ENCODE data around the gene AHSA1.
"Not testable (repeated sequence)": the region's sequence is repeated elsewhere in the genome, so short reads cannot be mapped to it uniquely, and the experiment has no call there.

GRCh38 chr14:77416098-77416497, 41.8 kb upstream of the AHSA1 start:
- TF ChIP-seq CTCF (IDR thresholded peaks at IDR 0.05 in 2 of 3, conservative IDR thresholded peaks at IDR 0.05 in 1 of 3; ENCODE audit: control insufficient read depth in 2 of 3, extremely low read depth in 1 of 3, insufficient read depth in 1 of 3, low read depth in 3 of 3, low read length in 3 of 3); EZH2 (IDR thresholded peaks at IDR 0.05; ENCODE audit: borderline replicate concordance, control insufficient read depth, low read depth, low read length); CEBPB (IDR thresholded peaks at IDR 0.05; ENCODE audit: borderline replicate concordance in 1 of 2, low read depth in 2 of 2, low read length in 2 of 2); MAX (IDR thresholded peaks at IDR 0.05; ENCODE audit: low read depth, low read length); YY1 (IDR thresholded peaks at IDR 0.05; ENCODE audit: low read depth, low read length); SUZ12 (IDR thresholded peaks at IDR 0.05; ENCODE audit: unreplicated experiment); JUND (IDR thresholded peaks at IDR 0.05; ENCODE audit: low read depth, low read length); HDGF (IDR thresholded peaks at IDR 0.05); EGR1 (IDR thresholded peaks at IDR 0.05; ENCODE audit: borderline replicate concordance in 1 of 2, low read depth in 2 of 2, low read length in 2 of 2); TBL1XR1 (IDR thresholded peaks at IDR 0.05; ENCODE audit: low read depth, low read length); FOXM1 (IDR thresholded peaks at IDR 0.05; ENCODE audit: low read depth, low read length); SIN3A (IDR thresholded peaks at IDR 0.05; ENCODE audit: low read depth, low read length); ZNF384 (IDR thresholded peaks at IDR 0.05; ENCODE audit: borderline replicate concordance, low read depth, low read length): not testable (repeated sequence)

Measured in GM12878 (cell line).